ENCODE results near the gene UPF1.

The UPF1 gene

DNA sequence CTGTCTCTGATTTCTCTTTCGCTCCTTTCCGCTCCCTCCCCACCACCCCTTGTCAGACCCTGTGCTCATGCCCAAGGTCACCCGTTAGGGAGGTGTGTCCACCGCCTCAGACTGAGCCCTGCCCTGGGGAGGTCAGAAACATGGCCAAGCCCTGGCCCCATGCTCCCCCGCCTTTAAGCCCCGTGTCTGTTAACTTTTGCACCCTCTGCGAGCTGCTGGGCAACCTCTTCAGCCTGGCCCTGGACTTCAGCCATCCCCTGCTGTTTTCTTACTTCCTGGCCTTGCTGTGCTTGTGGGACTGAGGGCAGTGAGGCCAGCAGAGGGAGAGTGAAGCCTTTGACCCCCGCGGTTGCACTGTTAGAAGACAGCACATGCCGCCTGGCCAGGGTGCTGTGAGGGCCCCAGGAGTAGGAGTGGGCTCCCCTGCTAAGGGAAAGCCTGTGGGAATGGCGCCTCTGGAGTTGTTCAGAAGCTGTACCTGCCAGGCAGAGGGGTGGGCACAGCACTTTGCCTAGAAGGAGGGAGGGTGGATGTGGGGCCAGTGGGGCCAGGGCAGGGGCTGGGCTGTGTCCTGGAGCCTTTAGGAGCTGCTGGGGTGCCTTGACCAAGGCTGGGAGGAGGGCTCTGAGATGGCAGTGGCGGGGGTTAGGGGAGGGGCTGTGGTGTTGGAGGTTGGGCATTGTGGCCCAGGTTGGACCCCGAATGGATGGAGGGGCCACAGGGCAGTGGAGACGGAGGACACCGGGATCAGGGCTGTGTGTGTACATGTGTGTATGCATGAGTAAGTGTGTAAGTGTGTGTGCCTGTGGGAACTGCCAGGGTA is 7.9 kb downstream of the UPF1 start:
- TF ChIP-seq, protein P1, sequence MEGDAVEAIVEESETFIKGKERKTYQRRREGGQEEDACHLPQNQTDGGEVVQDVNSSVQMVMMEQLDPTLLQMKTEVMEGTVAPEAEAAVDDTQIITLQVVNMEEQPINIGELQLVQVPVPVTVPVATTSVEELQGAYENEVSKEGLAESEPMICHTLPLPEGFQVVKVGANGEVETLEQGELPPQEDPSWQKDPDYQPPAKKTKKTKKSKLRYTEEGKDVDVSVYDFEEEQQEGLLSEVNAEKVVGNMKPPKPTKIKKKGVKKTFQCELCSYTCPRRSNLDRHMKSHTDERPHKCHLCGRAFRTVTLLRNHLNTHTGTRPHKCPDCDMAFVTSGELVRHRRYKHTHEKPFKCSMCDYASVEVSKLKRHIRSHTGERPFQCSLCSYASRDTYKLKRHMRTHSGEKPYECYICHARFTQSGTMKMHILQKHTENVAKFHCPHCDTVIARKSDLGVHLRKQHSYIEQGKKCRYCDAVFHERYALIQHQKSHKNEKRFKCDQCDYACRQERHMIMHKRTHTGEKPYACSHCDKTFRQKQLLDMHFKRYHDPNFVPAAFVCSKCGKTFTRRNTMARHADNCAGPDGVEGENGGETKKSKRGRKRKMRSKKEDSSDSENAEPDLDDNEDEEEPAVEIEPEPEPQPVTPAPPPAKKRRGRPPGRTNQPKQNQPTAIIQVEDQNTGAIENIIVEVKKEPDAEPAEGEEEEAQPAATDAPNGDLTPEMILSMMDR (IDR thresholded peaks at IDR 0.05; ENCODE audit: borderline replicate concordance, control extremely low read depth, extremely low read depth, insufficient read depth, missing control alignments): no peak
- in situ Hi-C loops (cut with MboI; ENCODE audit: low sequenced_read_pairs, unreplicated experiment): no loop called here
- DNase-seq (ENCODE audit: low spot score): no peak

GRCh38 chr19:18840288-18841267 is 8.8 kb downstream of the UPF1 start:
- TF ChIP-seq, protein P1 (IDR thresholded peaks at IDR 0.05; ENCODE audit: borderline replicate concordance, control extremely low read depth, extremely low read depth, insufficient read depth, missing control alignments): no peak
- in situ Hi-C loops (cut with MboI; ENCODE audit: low sequenced_read_pairs, unreplicated experiment): no loop called here
- no peak for DNase-seq (ENCODE audit: low spot score)

GRCh38 chr19:18841400-18841799 is 9.6 kb downstream of the UPF1 start:
- TF ChIP-seq, protein P1 (IDR thresholded peaks at IDR 0.05; ENCODE audit: borderline replicate concordance, control extremely low read depth, extremely low read depth, insufficient read depth, missing control alignments): no peak
- in situ Hi-C loops (cut with MboI; ENCODE audit: low sequenced_read_pairs, unreplicated experiment): no loop called here
- no peak for DNase-seq (ENCODE audit: low spot score)

DNA sequence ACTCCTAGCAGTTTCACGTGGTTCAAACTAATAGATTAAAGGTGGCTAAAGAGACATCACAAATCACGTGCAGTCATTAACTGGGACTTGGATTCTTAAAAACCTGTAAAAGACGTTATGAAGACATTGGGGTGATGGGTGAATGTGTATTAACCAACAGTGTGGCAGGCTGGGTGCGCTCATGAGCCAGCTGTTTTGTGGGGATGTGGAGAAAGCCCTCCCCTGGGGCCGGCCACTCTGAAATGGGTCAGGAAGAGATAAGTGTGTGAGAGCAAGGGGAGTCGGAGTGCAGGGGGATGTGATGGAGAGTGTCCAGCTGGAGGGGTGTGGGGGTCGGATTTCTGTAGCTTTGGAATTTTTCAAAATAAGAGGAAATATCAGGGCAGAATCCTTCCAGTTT is 10.4 kb downstream of the UPF1 start:
- TF ChIP-seq, protein P1 (IDR thresholded peaks at IDR 0.05; ENCODE audit: borderline replicate concordance, control extremely low read depth, extremely low read depth, insufficient read depth, missing control alignments): no peak
- in situ Hi-C loops (cut with MboI; ENCODE audit: low sequenced_read_pairs, unreplicated experiment): no loop called here
- DNase-seq (ENCODE audit: low spot score): no peak

DNA sequence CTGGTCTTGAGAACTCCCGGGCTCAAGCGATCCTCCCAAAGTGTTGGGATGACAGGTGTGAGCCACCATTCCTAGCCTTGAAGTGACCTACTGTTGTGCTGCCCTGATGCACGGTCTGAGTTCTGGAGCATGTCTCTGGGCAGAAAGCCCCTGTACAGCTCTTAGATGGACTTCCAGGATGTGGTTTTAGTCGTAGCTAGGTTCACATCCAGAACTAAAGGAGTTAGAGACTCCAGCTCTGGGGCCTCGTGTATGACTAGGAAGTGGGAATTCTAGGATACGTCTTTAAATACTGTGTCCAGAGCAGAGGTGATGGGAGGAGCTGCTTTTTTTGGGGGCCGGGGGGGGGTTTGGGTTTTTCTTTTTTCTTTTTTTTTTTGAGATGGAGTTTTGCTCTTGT is 12.2 kb downstream of the UPF1 start:
- no peak for DNase-seq (ENCODE audit: low spot score)

DNA sequence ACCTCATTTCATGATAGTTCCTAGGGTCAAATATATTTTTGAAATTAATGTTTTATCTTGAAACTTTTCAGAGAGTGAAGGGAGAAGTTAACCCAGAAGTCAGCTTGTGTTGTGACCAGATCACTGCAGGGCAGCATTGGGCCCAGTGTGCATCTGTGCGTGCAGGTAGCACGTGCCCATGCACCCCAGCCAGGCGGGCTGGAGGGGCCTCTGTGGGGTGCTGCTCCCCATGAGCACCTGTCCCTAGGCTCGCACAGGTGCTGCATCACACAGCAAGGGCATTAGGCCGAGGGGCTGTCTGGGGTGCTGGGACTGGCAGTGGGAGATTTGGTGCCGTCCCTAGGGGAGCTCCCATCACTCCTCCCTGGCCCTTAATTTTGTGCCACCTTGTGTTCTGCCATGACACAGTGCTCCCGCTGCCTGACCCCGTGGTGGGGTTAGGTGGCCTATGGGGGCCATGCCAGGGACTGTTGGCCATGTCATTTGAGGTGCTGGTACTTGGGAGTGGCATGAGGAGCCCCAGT is 13.1 kb downstream of the UPF1 start:
- no peak for DNase-seq (ENCODE audit: low spot score)
- in situ Hi-C loops (cut with MboI; ENCODE audit: low sequenced_read_pairs, unreplicated experiment): no loop called here
- TF ChIP-seq, protein P1 (IDR thresholded peaks at IDR 0.05; ENCODE audit: borderline replicate concordance, control extremely low read depth, extremely low read depth, insufficient read depth, missing control alignments): no peak

More for the DNA sequence above, 12.2 kb downstream of the UPF1 start:
- in situ Hi-C loops (cut with MboI; ENCODE audit: low sequenced_read_pairs, unreplicated experiment): no loop called here
- TF ChIP-seq, protein P1 (IDR thresholded peaks at IDR 0.05; ENCODE audit: borderline replicate concordance, control extremely low read depth, extremely low read depth, insufficient read depth, missing control alignments): no peak
